ENCODE measurements around the gene MCOLN1. TPM values are rescaled to one million over a fixed set of nuclear protein-coding genes. Genes with fewer than 3 reads are reported as not detected.

The MCOLN1 gene
- total RNA-seq, 4 donors from 2014 or later = 7.4 to 18.4 (median 17.5) TPM

DNA sequence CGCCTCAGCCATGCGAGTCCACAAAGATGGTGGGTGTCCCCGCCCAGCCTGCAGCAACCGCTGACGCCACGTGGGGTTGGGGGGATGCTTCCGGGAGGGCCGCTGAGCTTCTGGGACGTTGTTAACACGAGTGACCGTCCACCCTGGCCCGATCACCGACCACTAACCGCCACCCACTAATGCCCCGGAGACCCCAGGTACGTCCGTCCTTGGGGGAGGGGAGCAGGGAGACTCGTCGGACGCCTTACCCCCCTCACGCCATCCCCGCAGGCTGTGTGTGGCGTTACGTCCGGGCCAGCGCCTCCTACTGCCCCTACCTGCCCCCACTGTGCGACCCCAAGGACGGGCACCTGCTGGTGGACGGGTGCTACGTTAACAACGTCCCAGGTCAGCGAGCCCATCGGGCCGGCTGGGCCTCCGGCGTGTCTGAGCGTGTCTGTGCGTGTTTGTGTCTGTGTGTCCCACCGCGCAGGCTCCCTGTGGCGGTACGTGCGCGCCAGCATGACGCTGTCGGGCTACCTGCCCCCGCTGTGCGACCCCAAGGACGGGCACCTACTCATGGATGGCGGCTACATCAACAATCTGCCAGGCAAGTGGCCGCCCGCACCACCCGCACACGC lies 34.4 kb downstream of the MCOLN1 start:
- peaks cover 0 to 4% (median 0%) of the 10 kb centered on the region in 3 donors for H3K4me1 ChIP-seq
- ATAC-seq = no peak

DNA sequence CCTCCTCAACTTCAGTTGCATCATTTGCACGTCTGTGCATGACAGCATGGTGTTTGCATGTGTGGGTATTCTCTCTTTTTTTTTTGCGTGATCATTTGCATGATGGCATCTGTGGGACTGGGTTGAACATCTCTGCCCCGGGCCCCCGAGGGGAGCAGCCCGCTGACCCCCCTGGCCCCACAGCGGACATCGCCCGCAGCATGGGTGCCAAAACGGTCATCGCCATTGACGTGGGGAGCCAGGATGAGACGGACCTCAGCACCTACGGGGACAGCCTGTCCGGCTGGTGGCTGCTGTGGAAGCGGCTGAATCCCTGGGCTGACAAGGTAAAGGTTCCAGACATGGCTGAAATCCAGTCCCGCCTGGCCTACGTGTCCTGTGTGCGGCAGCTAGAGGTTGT lies 36.2 kb downstream of the MCOLN1 start:
- Histone ChIP-seq H3K36me3 (peaks cover 0 to 84% of the 10 kb centered on the region in 2 donors), H3K9me3 (no peaks in the 10 kb centered on the region), H3K4me3 (no peak overlapping the region), H3K27me3 (no peaks in the 10 kb centered on the region), H3K27ac (no peak overlapping the region), H3K4me1 (no peaks in the 10 kb centered on the region)
- ATAC-seq = no peak
- 73 to 100% methylated on average over 1 to 6 of the region's 18 CpGs for WGBS, 2 donors (ENCODE audit: low coverage in 1 of 2)
- TF ChIP-seq EP300 (IDR thresholded peaks at IDR 0.05) (no peak), POLR2AphosphoS5 (IDR thresholded peaks at IDR 0.05) (no peak), POLR2A (IDR thresholded peaks at IDR 0.05) (no peak)
- TF ChIP-seq, protein P1, sequence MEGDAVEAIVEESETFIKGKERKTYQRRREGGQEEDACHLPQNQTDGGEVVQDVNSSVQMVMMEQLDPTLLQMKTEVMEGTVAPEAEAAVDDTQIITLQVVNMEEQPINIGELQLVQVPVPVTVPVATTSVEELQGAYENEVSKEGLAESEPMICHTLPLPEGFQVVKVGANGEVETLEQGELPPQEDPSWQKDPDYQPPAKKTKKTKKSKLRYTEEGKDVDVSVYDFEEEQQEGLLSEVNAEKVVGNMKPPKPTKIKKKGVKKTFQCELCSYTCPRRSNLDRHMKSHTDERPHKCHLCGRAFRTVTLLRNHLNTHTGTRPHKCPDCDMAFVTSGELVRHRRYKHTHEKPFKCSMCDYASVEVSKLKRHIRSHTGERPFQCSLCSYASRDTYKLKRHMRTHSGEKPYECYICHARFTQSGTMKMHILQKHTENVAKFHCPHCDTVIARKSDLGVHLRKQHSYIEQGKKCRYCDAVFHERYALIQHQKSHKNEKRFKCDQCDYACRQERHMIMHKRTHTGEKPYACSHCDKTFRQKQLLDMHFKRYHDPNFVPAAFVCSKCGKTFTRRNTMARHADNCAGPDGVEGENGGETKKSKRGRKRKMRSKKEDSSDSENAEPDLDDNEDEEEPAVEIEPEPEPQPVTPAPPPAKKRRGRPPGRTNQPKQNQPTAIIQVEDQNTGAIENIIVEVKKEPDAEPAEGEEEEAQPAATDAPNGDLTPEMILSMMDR (IDR thresholded peaks at IDR 0.05) = no peak

More for the DNA sequence above, 34.4 kb downstream of the MCOLN1 start:
- TF ChIP-seq, protein P1 (IDR thresholded peaks at IDR 0.05) = no peak
- TF ChIP-seq POLR2AphosphoS5 (IDR thresholded peaks at IDR 0.05) = no peak
- TF ChIP-seq POLR2A (IDR thresholded peaks at IDR 0.05) = no peak
- TF ChIP-seq EP300 (IDR thresholded peaks at IDR 0.05) = no peak
- Histone ChIP-seq H3K27ac (no peak overlapping the region), H3K27me3 (no peaks in the 10 kb centered on the region), H3K4me3 (no peak overlapping the region), H3K36me3 (peaks cover 0 to 95% of the 10 kb centered on the region in 2 donors), H3K9me3 (no peaks in the 10 kb centered on the region)
- WGBS, 2 donors (ENCODE audit: low coverage in 1 of 2) = no CpG with 5 or more reads among the region's 54 CpGs

DNA sequence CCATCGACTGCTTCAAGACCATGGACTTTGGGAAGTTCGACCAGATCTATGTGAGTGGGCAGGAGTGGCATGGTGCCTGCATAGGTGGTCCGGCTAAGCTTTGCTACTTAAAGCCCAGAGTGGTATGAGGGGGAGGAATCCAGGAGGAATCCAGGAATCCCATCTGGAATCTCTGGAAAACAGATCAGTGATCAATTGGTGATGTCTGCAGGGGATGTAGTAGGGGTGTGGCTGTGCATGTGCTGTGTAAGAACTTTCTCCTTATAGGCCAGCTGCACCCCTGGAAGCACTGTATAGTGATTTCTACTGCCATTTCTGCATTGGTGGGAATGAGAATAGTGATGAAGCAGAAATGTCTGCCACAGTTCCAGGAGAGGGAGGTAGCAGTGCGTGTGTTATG lies 36.7 kb downstream of the MCOLN1 start:
- TF ChIP-seq POLR2AphosphoS5 (IDR thresholded peaks at IDR 0.05) (no peak), POLR2A (IDR thresholded peaks at IDR 0.05) (no peak), EP300 (IDR thresholded peaks at IDR 0.05) (no peak)
- TF ChIP-seq, protein P1 (IDR thresholded peaks at IDR 0.05) = no peak

DNA sequence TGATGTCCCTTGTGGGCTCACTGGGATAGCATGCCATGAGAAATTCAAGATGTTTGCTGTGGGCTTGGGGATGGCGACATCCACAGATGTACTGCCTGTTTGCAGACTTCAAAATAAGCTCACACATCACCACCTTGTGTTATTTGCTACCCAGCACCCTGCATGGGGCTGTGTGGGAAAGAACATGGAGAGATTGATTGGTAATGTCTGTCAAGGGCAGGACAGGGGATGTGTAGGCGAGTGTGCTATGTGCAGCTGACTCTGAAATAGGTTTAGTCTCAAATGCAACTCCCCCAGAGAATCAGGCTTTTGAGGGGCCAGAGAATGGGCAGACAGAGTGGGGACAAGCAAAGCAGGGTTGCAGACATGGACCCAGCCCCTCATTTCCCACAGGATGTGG lies 37.8 kb downstream of the MCOLN1 start:
- WGBS, 2 donors (ENCODE audit: low coverage in 1 of 2) = 100% methylated on average over 2 of the region's 2 CpGs
- Histone ChIP-seq H3K27ac (no peak overlapping the region), H3K4me1 (no peaks in the 10 kb centered on the region), H3K27me3 (no peaks in the 10 kb centered on the region), H3K4me3 (no peak overlapping the region), H3K36me3 (peaks cover 0 to 80% of the 10 kb centered on the region in 2 donors), H3K9me3 (no peaks in the 10 kb centered on the region)
- TF ChIP-seq POLR2AphosphoS5 (IDR thresholded peaks at IDR 0.05) (no peak), EP300 (IDR thresholded peaks at IDR 0.05) (no peak), POLR2A (IDR thresholded peaks at IDR 0.05) (no peak)
- TF ChIP-seq, protein P1 (IDR thresholded peaks at IDR 0.05) = no peak
- ATAC-seq = no peak

More for the DNA sequence above, 36.7 kb downstream of the MCOLN1 start:
- peaks cover 0 to 84% of the 10 kb centered on the region in 2 donors for H3K36me3 ChIP-seq
- ATAC-seq = no peak
- no peak overlapping the region for H3K4me3 ChIP-seq
- no peaks in the 10 kb centered on the region for H3K9me3 ChIP-seq
- no peaks in the 10 kb centered on the region for H3K27me3 ChIP-seq
- 86% methylated on average over 1 of the region's 4 CpGs for WGBS, 2 donors (ENCODE audit: low coverage in 1 of 2)
- H3K27ac ChIP-seq = no peak overlapping the region
- no peaks in the 10 kb centered on the region for H3K4me1 ChIP-seq

DNA sequence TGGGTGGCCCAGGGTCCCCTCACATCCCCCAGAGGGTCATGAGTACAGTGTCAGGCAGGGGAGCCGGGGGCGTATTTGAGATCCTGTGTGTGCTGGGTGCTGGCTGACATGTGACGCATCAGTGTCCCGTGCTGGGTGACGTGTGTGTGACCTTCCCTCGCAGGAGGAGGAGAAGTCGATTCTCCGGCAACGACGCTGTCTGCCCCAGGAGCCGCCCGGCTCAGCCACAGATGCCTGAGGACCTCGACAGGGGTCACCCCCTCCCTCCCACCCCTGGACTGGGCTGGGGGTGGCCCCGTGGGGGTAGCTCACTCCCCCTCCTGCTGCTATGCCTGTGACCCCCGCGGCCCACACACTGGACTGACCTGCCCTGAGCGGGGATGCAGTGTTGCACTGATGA lies 38.9 kb downstream of the MCOLN1 start:
- H3K27ac ChIP-seq = no peak overlapping the region
- ATAC-seq = no peak
- no peaks in the 10 kb centered on the region for H3K27me3 ChIP-seq
- 100% methylated on average over 2 of the region's 17 CpGs; no CpG with 5 or more reads in 1 of the 2 donors for WGBS, 2 donors (ENCODE audit: low coverage in 1 of 2)
- no peak overlapping the region for H3K4me3 ChIP-seq
- no peaks in the 10 kb centered on the region for H3K4me1 ChIP-seq
- no peaks in the 10 kb centered on the region for H3K9me3 ChIP-seq
- peaks cover 0 to 69% of the 10 kb centered on the region in 2 donors for H3K36me3 ChIP-seq
- TF ChIP-seq POLR2AphosphoS5 (IDR thresholded peaks at IDR 0.05) = no peak
- no peak for TF ChIP-seq POLR2A (IDR thresholded peaks at IDR 0.05)
- TF ChIP-seq, protein P1 (IDR thresholded peaks at IDR 0.05) = no peak
- no peak for TF ChIP-seq EP300 (IDR thresholded peaks at IDR 0.05)

Data from gastroesophageal sphincter (tissue), 4 donors.